NCI-H345 treated with DMSO at 0.1 percent for 48 hours (cell line): Measurements from ENCODE around the gene YOD1.

Experiments
- DNase-seq: peaks from one replicate; lab custom pipeline; 2025; ENCODE audit not compliant: unreplicated experiment; lab: John Stamatoyannopoulos, UW

Gene YOD1

GRCh38 chr1:207028884-207029650 lies 21.9 kb downstream of the YOD1 start:
- no peak for DNase-seq

DNA sequence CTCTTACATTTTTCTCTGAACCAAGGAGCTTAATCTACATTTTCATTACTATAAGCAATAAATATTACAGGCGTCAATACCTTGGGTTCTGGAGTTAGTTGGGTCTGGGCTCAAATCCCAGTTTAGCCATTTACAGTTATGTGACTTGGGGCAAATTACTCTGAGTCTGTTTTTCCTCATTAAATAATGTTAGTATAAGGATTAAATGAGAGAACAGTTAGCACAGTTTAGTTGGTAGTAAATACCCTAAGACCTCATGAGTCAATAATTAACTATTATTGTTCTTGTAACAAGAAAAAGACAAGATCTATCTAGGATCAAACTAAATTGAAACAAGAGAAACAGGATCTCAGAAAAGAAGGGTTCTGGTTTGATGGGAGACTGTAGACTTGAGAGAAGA lies 23.1 kb downstream of the YOD1 start:
- no peak for DNase-seq

DNA sequence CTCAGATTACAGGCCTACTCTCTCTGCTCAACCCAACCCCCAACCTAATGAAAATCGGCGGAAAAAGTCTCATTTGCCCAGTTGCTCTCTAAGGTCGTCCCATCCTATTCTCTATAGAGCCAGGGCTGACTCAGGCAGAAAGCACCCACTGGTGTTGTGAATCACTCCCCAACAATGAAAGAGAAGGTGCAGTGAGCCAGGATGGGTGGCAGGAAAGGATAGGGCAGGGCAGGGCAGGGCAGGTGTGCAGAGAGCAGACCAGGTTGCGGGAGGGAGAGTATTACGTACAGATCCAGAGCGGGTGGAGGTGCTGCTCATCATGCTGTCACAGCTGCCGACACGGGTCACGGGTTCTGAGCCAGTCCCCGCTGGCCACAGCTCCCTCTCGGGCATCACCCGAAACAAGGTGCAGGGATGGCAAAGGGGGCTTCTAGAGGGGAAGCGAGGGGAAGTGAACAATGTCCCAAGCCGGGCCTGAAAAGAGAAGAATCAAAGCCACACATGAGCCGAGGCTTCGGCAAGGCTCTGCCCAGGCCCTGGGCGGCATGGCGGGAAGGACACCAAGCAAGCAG lies 23.7 kb downstream of the YOD1 start:
- no peak for DNase-seq

GRCh38 chr1:207026104-207026534 lies 24.9 kb downstream of the YOD1 start:
- no peak for DNase-seq

- no peak for DNase-seq
Measured at GRCh38 chr1:207025146-207025880, 25.7 kb downstream of the YOD1 start.

GRCh38 chr1:207024202-207025145 lies 26.5 kb downstream of the YOD1 start:
- no peak for DNase-seq

- no peak for DNase-seq
Measured at GRCh38 chr1:207022996-207023679, 27.9 kb downstream of the YOD1 start.

DNA sequence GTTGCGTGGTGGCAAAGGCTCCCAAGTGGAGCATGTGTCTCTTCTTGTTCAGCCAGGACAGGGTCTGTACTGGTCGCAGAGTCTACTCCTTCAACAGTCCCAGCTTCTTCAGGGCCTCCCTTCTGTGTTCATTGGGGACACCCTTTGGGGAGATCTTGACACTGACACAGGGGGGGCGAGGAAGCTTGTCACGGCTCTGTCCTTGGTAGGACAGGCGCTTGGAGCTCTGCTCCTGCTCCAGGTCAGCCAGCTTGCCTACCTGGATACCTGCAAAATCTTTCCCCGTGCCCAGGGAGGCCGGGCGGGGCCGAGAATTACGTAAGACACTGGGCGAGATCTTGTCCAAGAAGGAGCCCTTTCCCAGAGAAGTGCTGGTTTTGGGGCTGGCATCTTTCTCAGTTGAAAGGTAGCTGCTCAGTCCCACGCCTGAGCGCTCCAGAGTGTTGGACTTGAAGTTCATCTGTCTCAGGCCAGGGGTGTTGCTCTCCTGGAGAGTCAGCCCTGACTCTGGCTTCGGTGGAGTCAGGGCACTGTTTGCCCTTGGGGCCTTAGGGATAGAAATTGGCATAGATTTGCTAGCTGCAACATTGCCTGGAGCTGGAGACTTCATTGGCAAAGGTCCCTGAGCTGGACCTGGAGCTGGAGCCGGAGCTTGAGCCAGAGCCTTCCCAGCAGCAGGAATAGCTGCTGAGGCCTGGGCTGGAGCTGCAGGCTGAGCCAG lies 29.0 kb downstream of the YOD1 start:
- DNase-seq = no peak

- no peak for DNase-seq
Measured at GRCh38 chr1:207021139-207021861, 29.7 kb downstream of the YOD1 start.

- no peak for DNase-seq
Measured at GRCh38 chr1:207020709-207021107, 30.3 kb downstream of the YOD1 start.

DNA sequence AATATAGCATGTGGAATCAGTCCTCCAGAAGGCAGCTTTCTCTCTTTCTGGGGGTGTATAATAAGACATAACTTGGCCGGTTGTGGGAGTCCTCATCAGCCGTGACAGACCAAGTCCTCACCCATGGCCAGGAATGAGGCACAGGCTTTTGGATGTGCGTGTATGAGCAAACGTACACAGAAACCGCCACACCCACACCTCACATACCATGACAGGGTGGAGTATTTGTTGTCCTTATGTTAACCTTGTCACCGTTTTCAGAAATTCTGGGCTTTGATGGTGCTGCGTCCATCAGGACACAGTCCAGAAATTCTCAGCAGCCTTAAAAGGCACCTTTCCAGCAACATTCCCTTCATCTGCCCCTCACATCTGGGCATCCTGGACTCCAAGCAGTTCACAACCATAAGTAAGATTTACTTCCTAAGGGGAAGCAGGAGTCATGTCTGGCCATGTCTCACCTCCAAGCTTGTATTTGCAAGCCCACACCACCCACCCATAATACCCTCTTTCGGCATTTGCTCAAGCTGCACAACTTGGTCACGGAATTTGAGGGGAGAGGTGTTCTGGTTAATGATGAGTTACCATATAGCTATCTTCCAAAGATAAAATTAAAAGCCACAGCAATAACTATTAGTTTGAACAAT lies 30.8 kb downstream of the YOD1 start:
- no peak for DNase-seq

DNA sequence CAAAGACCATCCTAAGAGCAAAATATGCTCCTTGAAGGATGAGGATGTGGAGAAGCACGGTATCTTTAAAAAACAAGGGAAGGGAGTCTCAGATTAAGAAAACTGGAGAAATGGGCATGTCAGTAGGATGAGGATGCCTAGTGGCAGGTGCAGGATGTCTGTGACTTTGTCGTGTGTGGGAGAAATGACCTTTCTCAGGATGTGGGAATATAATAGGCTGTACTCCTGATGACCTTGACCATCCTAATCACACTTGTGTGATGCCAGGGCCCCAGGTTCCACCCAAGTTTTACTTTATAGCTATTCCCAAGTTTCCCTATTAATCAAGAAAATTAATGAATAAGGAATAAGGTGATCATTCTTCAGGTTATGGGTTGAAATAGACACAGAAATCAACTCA lies 31.3 kb downstream of the YOD1 start:
- DNase-seq = no peak

DNA sequence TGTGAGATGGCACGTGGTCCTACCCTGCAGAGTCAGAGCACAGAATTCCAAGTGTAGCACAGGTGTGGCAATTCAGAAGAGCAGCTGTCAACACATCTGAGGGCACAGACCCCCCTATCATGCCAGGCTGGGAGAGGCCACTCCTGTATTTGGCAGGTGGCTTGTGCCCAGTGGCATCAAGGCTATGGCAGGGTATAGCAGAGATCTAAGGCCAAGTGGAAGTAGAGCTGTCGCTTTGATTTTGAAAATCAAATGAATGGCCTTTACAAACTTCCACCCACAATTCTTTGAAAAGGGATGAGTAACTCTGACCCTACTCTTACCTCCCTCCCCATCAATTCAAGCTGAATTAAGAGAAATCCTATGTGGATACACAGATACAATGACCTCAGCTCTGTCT lies 31.8 kb downstream of the YOD1 start:
- no peak for DNase-seq

DNA sequence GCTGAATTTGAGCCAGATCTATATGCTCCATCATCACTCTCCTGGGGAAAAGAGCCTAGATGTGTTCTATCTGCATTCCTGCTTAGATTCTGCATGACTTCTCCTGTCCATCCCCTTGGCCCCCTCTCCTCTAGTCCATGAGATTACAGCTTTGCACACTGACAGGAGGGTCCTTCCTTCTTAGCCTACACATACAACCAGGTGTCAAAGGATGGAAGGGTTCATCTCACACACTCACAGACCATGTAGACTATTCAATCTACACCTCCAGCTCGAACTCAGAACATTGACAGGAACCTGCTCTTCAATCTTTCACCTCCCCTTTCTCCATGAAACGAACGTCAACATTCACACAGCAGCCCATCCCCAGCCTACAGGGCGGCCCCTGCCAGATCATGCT lies 32.3 kb downstream of the YOD1 start:
- DNase-seq = no peak

- DNase-seq = no peak
Measured at GRCh38 chr1:207017615-207018559, 33.1 kb downstream of the YOD1 start.

GRCh38 chr1:207015791-207016190 lies 35.2 kb downstream of the YOD1 start:
- no peak for DNase-seq

DNA sequence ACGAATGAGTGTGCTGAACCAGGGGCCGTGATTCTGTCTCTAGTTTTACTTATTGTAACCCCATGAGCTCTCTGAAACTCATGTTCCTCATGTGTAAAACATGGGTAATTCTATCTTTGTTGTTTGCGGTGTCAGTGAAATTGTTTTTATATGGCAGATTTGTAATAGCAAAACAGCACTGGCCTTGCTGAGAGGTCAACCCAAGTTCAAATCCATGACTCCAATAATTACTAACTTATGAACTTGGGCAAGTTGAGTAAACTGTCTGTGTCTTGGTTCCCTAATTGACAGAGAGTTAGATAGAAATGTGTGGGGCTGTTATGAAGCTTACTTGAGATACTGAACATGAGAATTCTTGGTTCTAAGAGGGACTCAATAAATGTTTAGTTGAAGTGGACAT lies 36.3 kb downstream of the YOD1 start:
- no peak for DNase-seq
